NCI-H774 (cell line): ENCODE data around the gene SLC36A3.
A peak's percentile ranks its signal among the peaks of the same experiment; 100 is the strongest.
"Not testable (repeated sequence)": the region's sequence is repeated elsewhere in the genome, so short reads cannot be mapped to it uniquely, and the experiment has no call there.

Experiments
- DNase-seq: peaks from one replicate; lab custom pipeline; 2025; lab: John Stamatoyannopoulos, UW

SLC36A3 gene

GRCh38 chr5:151259931-151260330 lies 43.6 kb downstream of the SLC36A3 start:
- peak; percentile 3 for DNase-seq

- DNase-seq: no peak
Measured at GRCh38 chr5:151258816-151259215, 44.8 kb downstream of the SLC36A3 start.

GRCh38 chr5:151258201-151258611 lies 45.4 kb downstream of the SLC36A3 start:
- DNase-seq: no peak

- DNase-seq: no peak
Measured at GRCh38 chr5:151257731-151258181, 45.8 kb downstream of the SLC36A3 start.

- no peak for DNase-seq
Measured at GRCh38 chr5:151255621-151256286, 47.8 kb downstream of the SLC36A3 start.

GRCh38 chr5:151254990-151255389 lies 48.6 kb downstream of the SLC36A3 start:
- not testable (repeated sequence) for DNase-seq

GRCh38 chr5:151254556-151254955 lies 49.0 kb downstream of the SLC36A3 start:
- no peak for DNase-seq

GRCh38 chr5:151253605-151253950 lies 50.0 kb downstream of the SLC36A3 start:
- DNase-seq: no peak

- peak; percentile 98 for DNase-seq
Measured at GRCh38 chr5:151252762-151253604, 50.6 kb downstream of the SLC36A3 start, which contains the start of gene GM2A. Gene GM2A (plus strand): TSS chr5:151253185. CDS start chr5:151253217, 32 bp downstream.

GRCh38 chr5:151251621-151252020 lies 51.9 kb downstream of the SLC36A3 start:
- DNase-seq: no peak

GRCh38 chr5:151251001-151251551 lies 52.5 kb downstream of the SLC36A3 start:
- DNase-seq: no peak

GRCh38 chr5:151250346-151251000 lies 53.1 kb downstream of the SLC36A3 start:
- DNase-seq: no peak

- no peak for DNase-seq
Measured at GRCh38 chr5:151249281-151249680, 54.3 kb downstream of the SLC36A3 start.

GRCh38 chr5:151248651-151249050 lies 54.9 kb downstream of the SLC36A3 start:
- no peak for DNase-seq

GRCh38 chr5:151245680-151246219 lies 57.8 kb downstream of the SLC36A3 start:
- DNase-seq: no peak

GRCh38 chr5:151244206-151244605 lies 59.4 kb downstream of the SLC36A3 start:
- no peak for DNase-seq

- no peak for DNase-seq
Measured at GRCh38 chr5:151243564-151243963, 60.0 kb downstream of the SLC36A3 start.

- DNase-seq: no peak
Measured at GRCh38 chr5:151243127-151243526, 60.4 kb downstream of the SLC36A3 start.

- DNase-seq: no peak
Measured at GRCh38 chr5:151240924-151241635, 62.5 kb downstream of the SLC36A3 start.

GRCh38 chr5:151240268-151240835 lies 63.2 kb downstream of the SLC36A3 start:
- not testable (repeated sequence) for DNase-seq

- peak; percentile 12 for DNase-seq
Measured at GRCh38 chr5:151239237-151239861, 64.2 kb downstream of the SLC36A3 start.
